Jurkat, Clone E6-1 (cell line): Measurements from ENCODE around the gene DCTN1.

ENCODE experiments used
- DNase-seq: peaks from one replicate; pipeline ENCODE4 v3.0.0-alpha.2; 2011; ENCODE audit warnings: low read depth, low spot score
- H3K4me3 ChIP-seq: 2 replicates; pipeline ENCODE4 v1.5.1; 2011; ENCODE audit warnings: mild to moderate bottlenecking, low read length, control low read depth, moderate library complexity

The DCTN1 gene

GRCh38 chr2:74414881-74415761, 35.0 kb upstream of the DCTN1 start:
- DNase-seq, result no peak
- no peak overlapping the region for H3K4me3 ChIP-seq

GRCh38 chr2:74414441-74414840, 34.3 kb upstream of the DCTN1 start:
- no peak for DNase-seq
- H3K4me3 ChIP-seq, result no peak overlapping the region

- no peak for DNase-seq
- no peak overlapping the region for H3K4me3 ChIP-seq
Observed at GRCh38 chr2:74413001-74413698, 33.0 kb upstream of the DCTN1 start.

DNA sequence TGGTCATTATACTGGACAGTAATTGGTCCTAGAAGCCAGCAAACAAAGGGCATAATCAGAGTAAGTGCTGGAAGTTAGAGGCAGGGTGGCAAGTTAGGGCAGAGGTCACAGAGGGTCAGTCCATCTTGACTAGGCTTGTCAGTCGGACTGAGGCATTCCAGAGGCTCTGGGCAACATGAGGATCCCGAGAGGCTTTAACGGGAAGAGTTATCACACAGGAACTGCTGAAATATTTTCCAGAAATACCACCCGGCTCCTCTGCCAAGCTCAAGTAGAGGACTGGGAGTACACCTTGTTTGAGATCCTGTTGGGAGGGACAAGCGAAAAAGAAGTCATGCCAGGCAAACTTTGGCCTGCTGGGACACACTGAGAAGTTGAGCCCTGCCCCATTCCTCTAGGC, 27.6 kb upstream of the DCTN1 start:
- no peak overlapping the region for H3K4me3 ChIP-seq
- DNase-seq, result no peak

DNA sequence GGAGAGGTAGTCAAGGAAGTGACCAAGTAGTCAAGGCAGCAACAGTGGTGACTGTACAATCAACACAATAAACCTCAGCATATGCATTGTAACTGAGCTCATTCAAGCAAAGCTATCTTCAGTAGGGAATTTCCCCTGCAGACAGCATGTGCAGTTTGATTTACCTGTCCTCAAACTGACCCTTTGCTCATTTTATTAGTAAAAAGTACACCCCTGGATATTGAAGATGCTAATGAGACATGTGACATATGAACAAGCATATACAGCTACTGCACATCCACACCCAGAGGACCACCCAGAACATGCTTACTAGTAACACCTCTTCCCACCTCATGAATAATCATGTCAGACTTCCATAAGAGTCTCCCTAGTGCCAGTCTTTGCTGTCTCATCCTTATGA, 25.9 kb upstream of the DCTN1 start:
- no peak for DNase-seq

GRCh38 chr2:74401891-74402290, 21.8 kb upstream of the DCTN1 start:
- H3K4me3 ChIP-seq, result no peak overlapping the region
- no peak for DNase-seq

More for the DNA sequence above, 25.9 kb upstream of the DCTN1 start:
- no peak overlapping the region for H3K4me3 ChIP-seq

- peak; percentile 49 for DNase-seq
- no peak overlapping the region for H3K4me3 ChIP-seq
Observed at GRCh38 chr2:74399785-74400184, 19.7 kb upstream of the DCTN1 start.

DNA sequence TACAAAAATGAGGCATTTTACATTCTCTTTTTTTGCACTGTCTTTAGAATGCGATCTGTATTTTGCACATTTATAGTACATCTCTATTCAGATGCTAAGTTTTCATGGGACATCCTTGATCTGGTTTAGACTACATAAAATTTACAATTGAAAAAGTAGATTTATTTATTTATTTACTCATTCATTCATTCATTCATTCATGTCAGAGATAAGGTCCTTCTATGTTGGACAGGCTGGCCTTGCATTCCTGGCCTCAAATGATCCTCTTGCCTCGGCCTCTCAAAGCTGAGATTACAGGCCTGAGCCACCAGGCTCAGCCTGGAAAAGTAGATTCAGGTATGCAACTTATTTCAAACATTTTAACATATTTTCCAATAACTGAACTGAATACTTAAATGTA, 16.0 kb upstream of the DCTN1 start:
- no peak overlapping the region for H3K4me3 ChIP-seq
- DNase-seq, result no peak

GRCh38 chr2:74393525-74393924, 13.4 kb upstream of the DCTN1 start:
- no peak for DNase-seq
- H3K4me3 ChIP-seq, result no peak overlapping the region

GRCh38 chr2:74392449-74392743, 12.3 kb upstream of the DCTN1 start:
- no peak for DNase-seq
- H3K4me3 ChIP-seq, result peak overlapping the region; percentile 96; the same call in 1 of the 2 replicates

GRCh38 chr2:74391580-74392448, 11.7 kb upstream of the DCTN1 start:
- H3K4me3 ChIP-seq, result peak overlapping the region; percentile 96
- peak; percentile 93 for DNase-seq

DNA sequence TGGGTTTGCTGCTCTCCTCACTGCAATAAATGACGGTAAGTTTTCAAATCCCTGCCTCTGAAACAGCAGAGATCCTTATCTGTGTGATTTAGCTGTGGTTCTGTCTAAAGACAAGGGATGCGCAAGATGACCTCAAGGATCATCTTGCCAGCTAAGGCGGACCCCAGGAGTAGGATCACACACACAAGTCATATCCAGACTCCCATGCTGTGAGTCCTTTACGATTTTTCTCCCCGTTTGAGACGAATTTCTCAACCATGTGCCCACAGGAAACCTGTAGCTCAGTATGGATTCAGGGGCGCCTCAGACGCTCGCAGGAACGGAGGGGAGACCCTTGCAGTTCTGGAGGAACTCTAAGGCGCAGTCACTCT, 11.1 kb upstream of the DCTN1 start:
- H3K4me3 ChIP-seq, result peak overlapping the region; percentile 96
- DNase-seq, result no peak

- DNase-seq, result no peak
- peak overlapping the region; percentile 96 for H3K4me3 ChIP-seq
Observed at GRCh38 chr2:74390606-74391005, 10.5 kb upstream of the DCTN1 start.

- H3K4me3 ChIP-seq, result no peak overlapping the region
- DNase-seq, result no peak
Observed at GRCh38 chr2:74387346-74387745, 7.2 kb upstream of the DCTN1 start.

DNA sequence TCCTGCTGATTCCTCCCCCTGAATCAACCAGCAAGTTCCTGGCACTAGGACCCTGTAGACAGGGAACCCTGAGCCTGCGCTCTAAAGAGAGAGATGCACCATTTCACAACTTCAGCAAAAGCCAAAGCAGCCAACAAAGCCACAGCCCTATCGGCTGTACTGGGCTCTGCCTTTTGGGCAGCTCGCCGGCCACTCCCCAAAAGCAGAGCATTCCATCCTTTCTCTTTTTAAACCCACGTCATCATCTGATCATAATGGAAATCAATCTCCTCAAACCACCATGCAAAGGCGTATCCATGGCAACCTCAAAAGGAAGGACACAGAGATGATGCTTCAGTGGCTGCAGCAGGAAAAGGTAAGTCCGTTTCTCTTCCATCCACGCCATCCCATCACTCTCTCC, 5.3 kb upstream of the DCTN1 start:
- no peak overlapping the region for H3K4me3 ChIP-seq
- no peak for DNase-seq

DNA sequence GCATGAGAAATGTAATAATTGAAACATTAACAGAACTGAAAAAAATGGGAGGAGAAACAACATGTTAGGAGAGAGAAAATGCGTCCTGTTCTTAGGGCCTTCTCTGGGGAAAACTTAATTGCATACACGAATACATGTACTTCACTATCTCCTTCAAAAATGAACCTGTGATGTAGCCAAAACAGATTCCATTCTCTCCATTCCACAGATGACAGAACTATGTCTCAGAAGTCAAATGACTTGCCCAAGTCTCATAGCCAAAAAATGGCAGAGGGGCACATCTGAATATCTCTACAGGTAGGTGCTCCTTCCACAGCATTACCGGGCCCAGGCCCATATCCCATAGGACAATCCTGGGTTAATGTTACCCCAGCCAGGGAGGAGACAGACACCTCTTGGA, 3.9 kb upstream of the DCTN1 start:
- H3K4me3 ChIP-seq, result no peak overlapping the region
- no peak for DNase-seq

DNA sequence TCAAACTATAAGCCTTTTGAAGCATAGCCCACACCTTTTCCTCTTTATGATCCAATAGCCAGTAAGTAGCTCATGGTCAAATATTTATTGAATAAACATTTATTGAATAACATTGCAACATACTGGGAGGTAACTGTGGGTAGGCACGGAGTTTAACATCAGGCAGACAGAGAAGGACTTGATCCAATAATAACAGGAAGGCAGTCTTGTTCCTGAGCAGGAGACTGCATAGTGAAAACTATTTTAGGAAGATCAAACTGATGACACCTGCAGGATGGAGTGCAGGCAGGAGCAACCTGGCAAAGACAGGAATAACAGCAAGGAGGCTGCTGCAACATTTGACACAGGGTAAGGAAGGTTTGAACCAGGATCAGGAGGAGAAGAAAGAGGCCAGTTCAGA, 3.1 kb upstream of the DCTN1 start:
- DNase-seq, result no peak
- no peak overlapping the region for H3K4me3 ChIP-seq

DNA sequence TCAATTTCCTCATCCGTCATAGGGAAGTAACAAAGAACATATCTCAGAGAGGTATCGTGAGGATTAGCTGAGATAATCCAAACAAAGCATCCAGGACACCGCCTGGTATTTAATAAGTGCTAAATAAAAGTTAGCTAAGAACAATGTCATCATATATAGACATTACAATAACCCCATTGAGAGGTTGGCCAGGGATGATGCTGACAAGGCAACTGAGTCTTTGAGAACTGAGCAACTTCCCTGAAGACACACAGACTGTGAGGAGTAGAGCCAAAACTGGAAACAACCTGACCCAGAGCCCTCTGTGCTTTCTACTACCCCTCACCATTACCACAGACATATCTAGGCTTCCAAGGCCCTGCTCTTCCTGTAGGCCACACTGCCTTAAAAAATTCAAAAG, 1.6 kb upstream of the DCTN1 start:
- H3K4me3 ChIP-seq, result no peak overlapping the region

DNA sequence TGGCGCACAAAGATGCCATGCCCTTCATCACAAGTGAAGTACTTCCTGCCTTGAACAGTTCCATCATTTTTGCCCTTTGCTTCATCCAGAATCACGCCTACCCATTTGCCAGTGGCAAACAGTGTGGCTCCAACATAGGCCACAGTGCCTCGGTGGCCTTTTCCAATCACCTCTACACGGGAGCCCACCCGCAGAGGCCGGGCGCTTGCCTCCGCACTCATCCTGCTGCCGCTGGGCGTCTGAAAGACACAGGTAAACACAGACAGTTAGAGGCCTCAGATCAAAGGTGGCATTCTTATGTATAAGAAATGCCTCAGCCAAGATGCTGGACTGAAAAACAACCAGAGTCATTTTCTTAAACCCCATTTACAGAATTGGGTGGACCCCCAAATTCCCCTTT, 2.1 kb downstream of the DCTN1 start:
- DNase-seq, result no peak
- H3K4me3 ChIP-seq, result no peak overlapping the region

More for the DNA sequence above, 1.6 kb upstream of the DCTN1 start:
- no peak for DNase-seq

DNA sequence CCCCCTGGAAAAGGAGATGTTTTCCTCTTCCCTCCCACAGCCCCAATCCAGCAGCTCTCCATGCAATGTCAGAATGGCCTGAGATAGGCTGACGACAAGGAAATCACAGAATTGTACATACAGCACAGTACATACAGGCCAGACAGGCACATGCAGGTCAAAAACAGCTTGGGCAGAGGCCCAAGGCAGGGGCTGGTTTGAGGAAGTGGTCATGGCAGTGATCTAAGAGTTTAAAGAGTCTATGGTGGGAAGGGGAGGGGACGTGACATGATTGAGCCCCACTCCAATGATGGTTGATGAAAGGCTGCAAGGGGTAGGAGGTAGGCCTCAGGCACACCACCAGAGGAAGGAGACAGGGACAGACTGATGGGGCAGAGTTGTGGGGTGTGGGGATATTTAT, 4.3 kb downstream of the DCTN1 start:
- DNase-seq, result no peak
- no peak overlapping the region for H3K4me3 ChIP-seq
